A549 (cell line): ENCODE results near the gene CEP250. TPM values are rescaled to one million over a fixed set of nuclear protein-coding genes. Genes with fewer than 3 reads are reported as not detected.

Experiments
- ATAC-seq, 2 experiments: fragments of 200-7000 bp in 1 of 2; fragments of >200 bp in 1 of 2; cut with Nextera tagmentation in 1 of 2; cut with Tn5 transposase in 1 of 2; 3 replicates each; pipeline versions ENCODE4 v1.8.0 to v1.9.1; 2018 to 2020; ENCODE audit warnings: mild to moderate bottlenecking in 1 of 2, moderate library complexity in 1 of 2
- CTCF ChIA-PET: fragments of 300-600 bp; sonication (Branson Sonifier 250); formaldehyde crosslinking; extraction: SDS; loops from one replicate; lab custom pipeline; 2021; ENCODE audit warnings: antibody characterized with exemption, inconsistent platforms; lab: Yijun Ruan, JAX
- POLR2A ChIA-PET: fragments of 350-600 bp; formaldehyde crosslinking; extraction: SDS; loops from one replicate; lab custom pipeline; 2021; ENCODE audit warnings: antibody characterized with exemption, inconsistent platforms; lab: Yijun Ruan, JAX
- DNase-seq, 2 experiments: peaks; one replicate each; pipeline versions ENCODE4 v3.0.0 to v3.0.0-alpha.2; 2011 to 2016; ENCODE audit warnings: low read depth in 1 of 2, low spot score in 1 of 2
- FAIRE-seq: peaks from 2 replicates; lab custom pipeline; 2011; peaks lifted over from hg19 to GRCh38; lab: Jason Lieb, UNC
- H3K27ac ChIP-seq, 2 experiments: fragments of >200 bp; sonication (Bioruptor Twin); formaldehyde crosslinking; 3 replicates each; pipeline ENCODE4 v1.5.1; 2016 to 2017
- H3K4me1 ChIP-seq: fragments of >200 bp; sonication (Bioruptor Twin); formaldehyde crosslinking; 3 replicates; pipeline ENCODE4 v1.6.1; 2016
- H3K4me2 ChIP-seq: fragments of >200 bp; sonication (Bioruptor Twin); formaldehyde crosslinking; 3 replicates; pipeline ENCODE4 v1.6.1; 2016
- H3K4me3 ChIP-seq: fragments of >200 bp; sonication (Bioruptor Twin); formaldehyde crosslinking; 3 replicates; pipeline ENCODE4 v1.5.1; 2016
- H3K9me3 ChIP-seq: fragments of >200 bp; sonication (Bioruptor Twin); formaldehyde crosslinking; 3 replicates; pipeline ENCODE4 v1.6.1; 2016
- CHD2 ChIP-seq: fragments of 150-350 bp; IDR thresholded peaks from 2 replicates; pipeline ENCODE4 v1.6.1; 2014; ENCODE audit warnings: low read length; ENCODE audit not compliant: partially characterized antibody
- EHMT2 ChIP-seq: fragments of 200-600 bp; sonication (generic); IDR thresholded peaks from 2 replicates; pipeline ENCODE4 v1.6.1; 2016; ENCODE audit warnings: antibody characterized with exemption, low read depth, mild to moderate bottlenecking, moderate library complexity
- EP300 ChIP-seq, 2 experiments: fragments of >200 bp; sonication (Bioruptor Twin); formaldehyde crosslinking; IDR thresholded peaks; 2 replicates in 1 of 2; 3 replicates in 1 of 2; pipeline ENCODE4 v1.6.1; 2016 to 2017
- ESRRA ChIP-seq: fragments of 150-350 bp; IDR thresholded peaks from 2 replicates; pipeline ENCODE4 v1.6.1; 2014; ENCODE audit warnings: mild to moderate bottlenecking, low read length, borderline replicate concordance
- FOSB ChIP-seq: fragments of 250-450 bp; sonication (Bioruptor Pico); IDR thresholded peaks from 2 replicates; pipeline ENCODE4 v1.5.0; 2020; ENCODE audit warnings: mild to moderate bottlenecking, moderate library complexity
- HDAC2 ChIP-seq: fragments of 200-600 bp; sonication (generic); IDR thresholded peaks from 2 replicates; pipeline ENCODE4 v1.6.1; 2016
- HOXA7 ChIP-seq: fragments of 250-450 bp; sonication (Bioruptor Pico); IDR thresholded peaks from 2 replicates; pipeline ENCODE4 v1.5.0; 2020; ENCODE audit warnings: mild to moderate bottlenecking, moderate library complexity
- HOXB13 ChIP-seq: fragments of 250-450 bp; sonication (Bioruptor Pico); IDR thresholded peaks from 2 replicates; pipeline ENCODE4 v1.5.0; 2020; ENCODE audit warnings: low read depth, mild to moderate bottlenecking, moderate library complexity
- HOXB5 ChIP-seq: fragments of 250-450 bp; sonication (Bioruptor Pico); IDR thresholded peaks from 2 replicates; pipeline ENCODE4 v1.5.0; 2020; ENCODE audit warnings: mild to moderate bottlenecking, moderate library complexity
- NFE2L2 ChIP-seq: fragments of 150-350 bp; conservative IDR thresholded peaks from 2 replicates; pipeline ENCODE4 v1.6.1; 2014; ENCODE audit warnings: low read length
- POLR2AphosphoS2 ChIP-seq: conservative IDR thresholded peaks from 2 replicates; pipeline ENCODE4 v1.6.1; 2012; ENCODE audit warnings: low read length, improper control_type of control experiment, inconsistent platforms
- RCOR1 ChIP-seq: fragments of 150-350 bp; IDR thresholded peaks from 2 replicates; pipeline ENCODE4 v1.6.1; 2014; ENCODE audit warnings: antibody characterized with exemption, low read length, low read depth
- ZC3H11A ChIP-seq: fragments of 450-650 bp; IDR thresholded peaks from 2 replicates; pipeline ENCODE4 v1.6.1; 2014; ENCODE audit warnings: antibody characterized with exemption, mild to moderate bottlenecking
- ZSCAN20 ChIP-seq: fragments of 250-450 bp; sonication (Bioruptor Pico); IDR thresholded peaks from 2 replicates; pipeline ENCODE4 v1.8.0; 2022; ENCODE audit warnings: mild to moderate bottlenecking, moderate library complexity
- WGBS: methylation state at CpG from one replicate; pipeline ENCODE4 v1.1.6; 2017; ENCODE audit errors: missing lambda C conversion rate; 5-methylcytosine and 5-hydroxymethylcytosine counted together
- polyA plus RNA-seq, 4 experiments: library from polyadenylated mRNA; depleted of rRNA in 3 of 4; stranded (reverse); fragments of >200 nt; fragmentation: RNase III in 1 of 4; extraction: RNeasy Plus Mini Kit Qiagen cat#74134 plus additional on column Dnase treatment in 1 of 4; gene quantifications; 2 replicates in 3 of 4; 3 replicates in 1 of 4; pipeline ENCODE4 v1.2.3, GENCODE V29; 2011 to 2017
- TF ChIP-seq, protein P1 (sequence below): fragments of >200 bp; sonication (Bioruptor Twin); formaldehyde crosslinking; IDR thresholded peaks from 2 replicates; pipeline ENCODE4 v1.6.1; 2016
- TF ChIP-seq, protein P2 (sequence below): fragments of 150-350 bp; IDR thresholded peaks from 2 replicates; pipeline ENCODE4 v1.6.1; 2014; ENCODE audit warnings: low read depth, mild to moderate bottlenecking, low read length
- TF ChIP-seq, protein P3 (sequence below): fragments of 200-600 bp; sonication (generic); IDR thresholded peaks from 2 replicates; pipeline ENCODE4 v1.6.1; 2016; ENCODE audit warnings: antibody characterized with exemption, mild to moderate bottlenecking, moderate library complexity
- TF ChIP-seq, protein P4 (sequence below): IDR thresholded peaks from 2 replicates; pipeline ENCODE4 v1.6.1; 2012; ENCODE audit warnings: low read depth, borderline replicate concordance
- TF ChIP-seq, protein P5 (sequence below): IDR thresholded peaks from 2 replicates; pipeline ENCODE4 v1.6.1; 2012
- TF ChIP-seq, protein P6 (sequence below): fragments of 250-450 bp; sonication (Bioruptor Pico); IDR thresholded peaks from 2 replicates; pipeline ENCODE4 v1.5.0; 2020; ENCODE audit warnings: low read depth, mild to moderate bottlenecking, moderate library complexity

CEP250 gene
- polyA plus RNA-seq, 2 of the 4 experiments (the other 2 are of a cell fraction) = 13.8 to 19.6 TPM

DNA sequence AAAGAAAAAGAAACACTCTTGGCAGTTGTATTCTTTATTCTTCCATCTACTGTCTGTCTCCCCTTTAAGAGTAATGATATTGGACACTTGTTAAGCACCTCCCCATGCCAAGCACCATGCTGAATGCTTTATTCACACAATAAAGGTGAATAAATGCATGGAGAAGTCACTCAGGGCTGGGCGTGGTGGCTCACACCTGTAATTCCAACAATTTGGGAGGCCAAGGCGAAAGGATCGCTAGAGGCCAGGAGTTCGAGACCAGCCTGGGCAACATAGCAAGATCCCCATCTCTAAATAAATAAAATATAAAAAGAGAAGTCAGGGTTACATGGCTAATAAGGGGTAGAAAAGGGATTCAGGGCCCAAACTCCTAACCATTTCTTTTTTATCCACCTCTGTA is 32.1 kb downstream of the CEP250 start:
- no peak for FAIRE-seq
- ATAC-seq = no peak
- Histone ChIP-seq H3K4me1 (no peaks in the 10 kb centered on the region), H3K27ac (no peak overlapping the region), H3K4me3 (no peak overlapping the region), H3K9me3 (peaks cover 13% of the 10 kb centered on the region; the same call in 2 of the 3 replicates), H3K4me2 (no peak overlapping the region)
- no peak for DNase-seq
- ChIA-PET POLR2A (no interaction called here), CTCF (interaction anchor here (0.9 to 1.8 kb wide), 2 partner anchors 24 kb away, joined by 3 to 4 read pairs; no protein-coding TSS in a partner anchor)
- TF ChIP-seq ESRRA (no peak), HDAC2 (no peak), EHMT2 (no peak), HOXA7 (CRISPR knock-in tag) (no peak), EP300 (IDR thresholded peaks at IDR 0.05) (no peak), FOSB (no peak), ZC3H11A (no peak), POLR2AphosphoS2 (no peak), HOXB13 (CRISPR knock-in tag) (no peak), ZSCAN20 (CRISPR knock-in tag) (no peak), NFE2L2 (no peak), HOXB5 (CRISPR knock-in tag) (no peak), CHD2 (no peak), RCOR1 (no peak)
- TF ChIP-seq, protein P1, sequence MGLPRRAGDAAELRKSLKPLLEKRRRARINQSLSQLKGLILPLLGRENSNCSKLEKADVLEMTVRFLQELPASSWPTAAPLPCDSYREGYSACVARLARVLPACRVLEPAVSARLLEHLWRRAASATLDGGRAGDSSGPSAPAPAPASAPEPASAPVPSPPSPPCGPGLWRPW = no peak
- TF ChIP-seq, protein P2, sequence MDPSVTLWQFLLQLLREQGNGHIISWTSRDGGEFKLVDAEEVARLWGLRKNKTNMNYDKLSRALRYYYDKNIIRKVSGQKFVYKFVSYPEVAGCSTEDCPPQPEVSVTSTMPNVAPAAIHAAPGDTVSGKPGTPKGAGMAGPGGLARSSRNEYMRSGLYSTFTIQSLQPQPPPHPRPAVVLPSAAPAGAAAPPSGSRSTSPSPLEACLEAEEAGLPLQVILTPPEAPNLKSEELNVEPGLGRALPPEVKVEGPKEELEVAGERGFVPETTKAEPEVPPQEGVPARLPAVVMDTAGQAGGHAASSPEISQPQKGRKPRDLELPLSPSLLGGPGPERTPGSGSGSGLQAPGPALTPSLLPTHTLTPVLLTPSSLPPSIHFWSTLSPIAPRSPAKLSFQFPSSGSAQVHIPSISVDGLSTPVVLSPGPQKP = no peak
- TF ChIP-seq, protein P3, sequence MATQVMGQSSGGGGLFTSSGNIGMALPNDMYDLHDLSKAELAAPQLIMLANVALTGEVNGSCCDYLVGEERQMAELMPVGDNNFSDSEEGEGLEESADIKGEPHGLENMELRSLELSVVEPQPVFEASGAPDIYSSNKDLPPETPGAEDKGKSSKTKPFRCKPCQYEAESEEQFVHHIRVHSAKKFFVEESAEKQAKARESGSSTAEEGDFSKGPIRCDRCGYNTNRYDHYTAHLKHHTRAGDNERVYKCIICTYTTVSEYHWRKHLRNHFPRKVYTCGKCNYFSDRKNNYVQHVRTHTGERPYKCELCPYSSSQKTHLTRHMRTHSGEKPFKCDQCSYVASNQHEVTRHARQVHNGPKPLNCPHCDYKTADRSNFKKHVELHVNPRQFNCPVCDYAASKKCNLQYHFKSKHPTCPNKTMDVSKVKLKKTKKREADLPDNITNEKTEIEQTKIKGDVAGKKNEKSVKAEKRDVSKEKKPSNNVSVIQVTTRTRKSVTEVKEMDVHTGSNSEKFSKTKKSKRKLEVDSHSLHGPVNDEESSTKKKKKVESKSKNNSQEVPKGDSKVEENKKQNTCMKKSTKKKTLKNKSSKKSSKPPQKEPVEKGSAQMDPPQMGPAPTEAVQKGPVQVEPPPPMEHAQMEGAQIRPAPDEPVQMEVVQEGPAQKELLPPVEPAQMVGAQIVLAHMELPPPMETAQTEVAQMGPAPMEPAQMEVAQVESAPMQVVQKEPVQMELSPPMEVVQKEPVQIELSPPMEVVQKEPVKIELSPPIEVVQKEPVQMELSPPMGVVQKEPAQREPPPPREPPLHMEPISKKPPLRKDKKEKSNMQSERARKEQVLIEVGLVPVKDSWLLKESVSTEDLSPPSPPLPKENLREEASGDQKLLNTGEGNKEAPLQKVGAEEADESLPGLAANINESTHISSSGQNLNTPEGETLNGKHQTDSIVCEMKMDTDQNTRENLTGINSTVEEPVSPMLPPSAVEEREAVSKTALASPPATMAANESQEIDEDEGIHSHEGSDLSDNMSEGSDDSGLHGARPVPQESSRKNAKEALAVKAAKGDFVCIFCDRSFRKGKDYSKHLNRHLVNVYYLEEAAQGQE = no peak
- WGBS = 94% methylated on average over 4 of the region's 4 CpGs

DNA sequence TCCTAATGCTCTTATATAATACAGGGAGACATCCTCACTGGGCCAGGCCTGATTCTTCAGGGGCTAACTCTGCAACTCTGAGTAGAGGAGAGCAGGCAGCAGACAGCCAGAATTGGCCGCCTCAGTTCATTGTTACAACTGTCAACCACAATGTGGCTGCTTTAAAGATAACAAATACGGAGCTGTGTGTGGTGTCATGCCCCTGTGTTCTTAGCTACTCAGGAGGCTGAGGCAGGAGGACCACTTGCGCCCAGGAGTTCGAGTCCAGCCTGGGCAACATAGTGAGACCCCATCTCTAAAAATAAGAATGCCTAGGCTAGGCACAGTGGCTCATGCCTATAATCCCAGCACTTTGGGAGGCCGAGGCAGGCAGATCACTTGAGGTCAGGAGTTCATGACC is 34.3 kb downstream of the CEP250 start:
- CTCF ChIA-PET = interaction anchor here (1.4 kb wide), 1 partner anchor 23 kb away, joined by 5 read pairs; no protein-coding TSS in a partner anchor
- Histone ChIP-seq H3K4me1 (no peaks in the 10 kb centered on the region), H3K4me2 (no peak overlapping the region), H3K27ac (no peak overlapping the region), H3K9me3 (no peaks in the 10 kb centered on the region), H3K4me3 (no peak overlapping the region)
- TF ChIP-seq, protein P4, sequence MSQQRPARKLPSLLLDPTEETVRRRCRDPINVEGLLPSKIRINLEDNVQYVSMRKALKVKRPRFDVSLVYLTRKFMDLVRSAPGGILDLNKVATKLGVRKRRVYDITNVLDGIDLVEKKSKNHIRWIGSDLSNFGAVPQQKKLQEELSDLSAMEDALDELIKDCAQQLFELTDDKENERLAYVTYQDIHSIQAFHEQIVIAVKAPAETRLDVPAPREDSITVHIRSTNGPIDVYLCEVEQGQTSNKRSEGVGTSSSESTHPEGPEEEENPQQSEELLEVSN = no peak
- no peak for TF ChIP-seq HDAC2
- TF ChIP-seq, protein P5, sequence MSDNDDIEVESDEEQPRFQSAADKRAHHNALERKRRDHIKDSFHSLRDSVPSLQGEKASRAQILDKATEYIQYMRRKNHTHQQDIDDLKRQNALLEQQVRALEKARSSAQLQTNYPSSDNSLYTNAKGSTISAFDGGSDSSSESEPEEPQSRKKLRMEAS = no peak
- TF ChIP-seq, protein P6, sequence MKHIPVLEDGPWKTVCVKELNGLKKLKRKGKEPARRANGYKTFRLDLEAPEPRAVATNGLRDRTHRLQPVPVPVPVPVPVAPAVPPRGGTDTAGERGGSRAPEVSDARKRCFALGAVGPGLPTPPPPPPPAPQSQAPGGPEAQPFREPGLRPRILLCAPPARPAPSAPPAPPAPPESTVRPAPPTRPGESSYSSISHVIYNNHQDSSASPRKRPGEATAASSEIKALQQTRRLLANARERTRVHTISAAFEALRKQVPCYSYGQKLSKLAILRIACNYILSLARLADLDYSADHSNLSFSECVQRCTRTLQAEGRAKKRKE (CRISPR knock-in tag) = no peak
- TF ChIP-seq EHMT2 = no peak
- TF ChIP-seq NFE2L2 = no peak
- WGBS = 90% methylated on average over 5 of the region's 5 CpGs
- FAIRE-seq = no peak
- POLR2A ChIA-PET = no interaction called here
- no peak for ATAC-seq
- DNase-seq = no peak
